K562 (cell line): Measurements from ENCODE around the gene USB1.

Experiments used
- CREB1 ChIP-seq, 2 experiments: sonication (generic) in 1 of 2; formaldehyde crosslinking in 1 of 2; IDR thresholded peaks; 2 replicates each; pipeline versions ENCODE4 v1.6.1 to v1.8.0; 2012 to 2022; ENCODE audit warnings: inconsistent platforms in 1 of 2, mild to moderate bottlenecking in 1 of 2, missing genetic modification reagents in 1 of 2, moderate library complexity in 1 of 2
- EZH2 ChIP-seq: IDR thresholded peaks from 2 replicates; pipeline ENCODE4 v1.6.1; 2012; ENCODE audit warnings: low read depth, mild to moderate bottlenecking, inconsistent platforms, low read length, borderline replicate concordance
- HDAC2 ChIP-seq: fragments of 450-650 bp; IDR thresholded peaks from 2 replicates; pipeline ENCODE4 v1.6.1; 2016; ENCODE audit warnings: mild to moderate bottlenecking
- PTRF ChIP-seq: fragments of 450-650 bp; IDR thresholded peaks from 2 replicates; pipeline ENCODE4 v1.6.1; 2016; ENCODE audit warnings: mild to moderate bottlenecking, missing genetic modification characterization, missing compliant biosample characterization
- RAD21 ChIP-seq, 2 experiments: fragments of 250-450 bp in 1 of 2; fragments of 450-650 bp in 1 of 2; sonication (Bioruptor Pico) in 1 of 2; formaldehyde crosslinking in 1 of 2; IDR thresholded peaks in 1 of 2; conservative IDR thresholded peaks in 1 of 2; 2 replicates each; pipeline versions ENCODE4 v1.4.0 to v1.8.0; 2020 to 2022; ENCODE audit warnings: mild to moderate bottlenecking in 2 of 2, moderate library complexity in 1 of 2
- TF ChIP-seq, protein P1 (sequence below): fragments of 250-450 bp; sonication (Bioruptor Pico); IDR thresholded peaks from 2 replicates; pipeline ENCODE4 v1.4.0; 2020; ENCODE audit warnings: mild to moderate bottlenecking, moderate library complexity

GRCh38 chr16:58000706-58001676, at the start of gene USB1:
- TF ChIP-seq RAD21 (CRISPR knock-in tag; conservative IDR thresholded peaks at IDR 0.05 in 1 of 2, IDR thresholded peaks at IDR 0.05 in 1 of 2), result peak; percentile 71 to 76
- TF ChIP-seq, protein P1, sequence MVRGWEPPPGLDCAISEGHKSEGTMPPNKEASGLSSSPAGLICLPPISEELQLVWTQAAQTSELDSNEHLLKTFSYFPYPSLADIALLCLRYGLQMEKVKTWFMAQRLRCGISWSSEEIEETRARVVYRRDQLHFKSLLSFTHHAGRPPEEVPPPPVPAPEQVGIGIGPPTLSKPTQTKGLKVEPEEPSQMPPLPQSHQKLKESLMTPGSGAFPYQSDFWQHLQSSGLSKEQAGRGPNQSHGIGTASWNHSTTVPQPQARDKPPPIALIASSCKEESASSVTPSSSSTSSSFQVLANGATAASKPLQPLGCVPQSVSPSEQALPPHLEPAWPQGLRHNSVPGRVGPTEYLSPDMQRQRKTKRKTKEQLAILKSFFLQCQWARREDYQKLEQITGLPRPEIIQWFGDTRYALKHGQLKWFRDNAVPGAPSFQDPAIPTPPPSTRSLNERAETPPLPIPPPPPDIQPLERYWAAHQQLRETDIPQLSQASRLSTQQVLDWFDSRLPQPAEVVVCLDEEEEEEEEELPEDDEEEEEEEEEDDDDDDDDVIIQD (CRISPR knock-in tag), result no peak
- TF ChIP-seq HDAC2, result peak; percentile 58
- peak; percentile 24; the same call in 1 of the 2 replicates for TF ChIP-seq CREB1 (IDR thresholded peaks at IDR 0.05)
- TF ChIP-seq CREB1 (CRISPR knock-in tag; IDR thresholded peaks at IDR 0.05), result no peak
- no peak for TF ChIP-seq EZH2
- no peak for TF ChIP-seq PTRF (tag)
